Sigmoid colon (tissue), 4 donors: ENCODE measurements around the gene KATNAL1.

Experiments
- CTCF ChIP-seq, 4 experiments: fragments of 450-650 bp in 3 of 4; fragments of 200-600 bp in 1 of 4; IDR thresholded peaks; one replicate each; pipeline ENCODE4 v1.5.1; 2016 to 2019; ENCODE audit warnings: antibody characterized with exemption in 4 of 4, mild to moderate bottlenecking in 3 of 4, moderate library complexity in 2 of 4
- EP300 ChIP-seq, 4 donors: sonication (generic); formaldehyde crosslinking; IDR thresholded peaks; one replicate each; pipeline ENCODE4 v1.6.1; 2017; ENCODE audit warnings: antibody characterized with exemption in 4 of 4
- POLR2A ChIP-seq, 2 donors: fragments of 450-650 bp; IDR thresholded peaks; one replicate each; pipeline ENCODE4 v1.6.1; 2016; ENCODE audit warnings: antibody characterized with exemption in 2 of 2, mild to moderate bottlenecking in 2 of 2, moderate library complexity in 2 of 2

- TF ChIP-seq EP300 (IDR thresholded peaks at IDR 0.05) = no peak
- no peak for TF ChIP-seq POLR2A (IDR thresholded peaks at IDR 0.05)
- TF ChIP-seq CTCF (IDR thresholded peaks at IDR 0.05) = no peak
Measured at GRCh38 chr13:30322428-30322827, 15.1 kb upstream of the KATNAL1 start.
